Caco-2 (cell line): Measurements from ENCODE around the gene ACYP2. TPM values are rescaled to one million over a fixed set of nuclear protein-coding genes. Genes with fewer than 3 reads are reported as not detected.

Source experiments
- BruUV-seq: library from RNA; stranded (reverse); fragments of 400-500 nt; replicated peaks from 2 replicates; lab custom pipeline; 2021; lab: Mats Ljungman, UMichigan
- CTCF ChIA-PET: fragments of 300-600 bp; sonication (Branson Sonifier 250); formaldehyde crosslinking; loops from one replicate; lab custom pipeline; 2022; ENCODE audit warnings: antibody characterized with exemption; lab: Charles Lee
- POLR2A ChIA-PET: fragments of 300-600 bp; sonication (Branson Sonifier 250); formaldehyde crosslinking; loops from one replicate; lab custom pipeline; 2022; ENCODE audit warnings: antibody characterized with exemption; lab: Charles Lee
- DNase-seq, 2 experiments: peaks; one replicate each; pipeline versions ENCODE4 v3.0.0 to v3.0.0-alpha.2; 2020 to 2022
- H3K27me3 ChIP-seq: replicated peaks from 2 replicates; pipeline ENCODE4 v1.6.0; 2011; ENCODE audit warnings: low read length; ENCODE audit not compliant: control insufficient read depth, insufficient read depth
- H3K36me3 ChIP-seq: 2 replicates; pipeline ENCODE4 v1.5.1; 2011; ENCODE audit warnings: low read length; ENCODE audit not compliant: control insufficient read depth, insufficient read depth
- H3K4me1 ChIP-seq: fragments of 250-450 bp; sonication (Bioruptor Pico); 2 replicates; pipeline ENCODE4 v1.5.1; 2020; ENCODE audit warnings: mild to moderate bottlenecking
- H3K4me3 ChIP-seq: 2 replicates; pipeline ENCODE4 v1.5.1; 2011; ENCODE audit warnings: low read depth, mild to moderate bottlenecking, control low read depth, low read length
- H3K9me3 ChIP-seq: fragments of 250-450 bp; sonication (Bioruptor Pico); 2 replicates; pipeline ENCODE4 v1.5.1; 2020; ENCODE audit warnings: mild to moderate bottlenecking, moderate library complexity
- H3K27ac Mint-ChIP-seq: one replicate; pipeline ENCODE4 v1.8.0; 2022; ENCODE audit warnings: mixed read lengths; ENCODE audit not compliant: unreplicated experiment
- H3K27me3 Mint-ChIP-seq: one replicate; pipeline ENCODE4 v1.8.0; 2022; ENCODE audit warnings: mixed read lengths; ENCODE audit not compliant: insufficient read depth, unreplicated experiment
- H3K36me3 Mint-ChIP-seq: one replicate; pipeline ENCODE4 v1.8.0; 2022; ENCODE audit warnings: mild to moderate bottlenecking, mixed read lengths; ENCODE audit not compliant: insufficient read depth, unreplicated experiment
- H3K4me1 Mint-ChIP-seq: one replicate; pipeline ENCODE4 v1.8.0; 2022; ENCODE audit warnings: low read depth, mixed read lengths; ENCODE audit not compliant: unreplicated experiment
- H3K4me3 Mint-ChIP-seq: one replicate; pipeline ENCODE4 v1.8.0; 2022; ENCODE audit warnings: mild to moderate bottlenecking, moderate library complexity, mixed read lengths; ENCODE audit not compliant: unreplicated experiment
- H3K9me3 Mint-ChIP-seq: one replicate; pipeline ENCODE4 v1.8.0; 2022; ENCODE audit warnings: mixed read lengths; ENCODE audit not compliant: unreplicated experiment
- CTCF ChIP-seq, 2 experiments: fragments of 200-600 bp in 1 of 2; IDR thresholded peaks; 1 replicate in 1 of 2; 2 replicates in 1 of 2; pipeline versions ENCODE4 v1.5.1 to v1.8.0; 2011 to 2022; ENCODE audit warnings: antibody characterized with exemption in 1 of 2, control low read depth in 1 of 2, inconsistent platforms in 1 of 2, low read depth in 1 of 2, low read length in 1 of 2, mild to moderate bottlenecking in 1 of 2, moderate library complexity in 1 of 2; ENCODE audit not compliant: insufficient read depth in 1 of 2, severe bottlenecking in 1 of 2, unreplicated experiment in 1 of 2
- intact Hi-C: fragments of 100-400 bp; cut with micrococcal nuclease; formaldehyde crosslinking; loops from one replicate; pipeline ENCODE4 v1.10.0; 2022; ENCODE audit not compliant: unreplicated experiment
- total RNA-seq: library from RNA; stranded (reverse); gene quantifications from 2 replicates; pipeline ENCODE4 v1.2.3, GENCODE V29; 2022

The ACYP2 gene
- total RNA-seq, 1 experiment from 2014 or later = 4.1 TPM

GRCh38 chr2:54133056-54133455 lies 17.6 kb downstream of the ACYP2 start:
- H3K27me3 Mint-ChIP-seq = peaks cover 2% of the 10 kb centered on the region
- no peak overlapping the region for H3K27ac Mint-ChIP-seq
- Histone ChIP-seq H3K27me3 (no peaks in the 10 kb centered on the region), H3K36me3 (no peaks in the 10 kb centered on the region), H3K9me3 (no peaks in the 10 kb centered on the region), H3K4me1 (no peaks in the 10 kb centered on the region), H3K4me3 (no peak overlapping the region)
- H3K4me1 Mint-ChIP-seq = no peaks in the 10 kb centered on the region
- H3K4me3 Mint-ChIP-seq = no peak overlapping the region
- POLR2A ChIA-PET = no interaction called here
- CTCF ChIA-PET = interaction anchor here (0.6 kb wide), 1 partner anchor 19 kb away, joined by 8 read pairs; no protein-coding TSS in a partner anchor
- intact Hi-C loops = no loop called here
- H3K9me3 Mint-ChIP-seq = peaks cover 9% of the 10 kb centered on the region
- no TSS peak for BruUV-seq
- H3K36me3 Mint-ChIP-seq = no peaks in the 10 kb centered on the region
- no peak for DNase-seq
- TF ChIP-seq CTCF (IDR thresholded peaks at IDR 0.05; ENCODE audit: insufficient read depth in 1 of 2, low read depth in 1 of 2, low read length in 1 of 2, severe bottlenecking in 1 of 2, unreplicated experiment in 1 of 2) = no peak

GRCh38 chr2:54139210-54139609 lies 23.8 kb downstream of the ACYP2 start:
- no peak for TF ChIP-seq CTCF (IDR thresholded peaks at IDR 0.05; ENCODE audit: insufficient read depth in 1 of 2, low read depth in 1 of 2, low read length in 1 of 2, severe bottlenecking in 1 of 2, unreplicated experiment in 1 of 2)
- ChIA-PET POLR2A (no interaction called here), CTCF (no interaction called here)
- Histone ChIP-seq H3K4me1 (no peaks in the 10 kb centered on the region), H3K4me3 (no peak overlapping the region), H3K27me3 (no peaks in the 10 kb centered on the region), H3K9me3 (no peaks in the 10 kb centered on the region), H3K36me3 (no peaks in the 10 kb centered on the region)
- BruUV-seq = no TSS peak
- Mint-ChIP-seq H3K27me3 (peaks cover 2% of the 10 kb centered on the region), H3K4me3 (no peak overlapping the region), H3K27ac (no peak overlapping the region), H3K9me3 (peaks cover 9% of the 10 kb centered on the region), H3K36me3 (no peaks in the 10 kb centered on the region), H3K4me1 (no peaks in the 10 kb centered on the region)
- DNase-seq = no peak
- intact Hi-C loops = no loop called here

- Histone ChIP-seq H3K9me3 (no peaks in the 10 kb centered on the region), H3K27me3 (no peaks in the 10 kb centered on the region), H3K36me3 (no peaks in the 10 kb centered on the region), H3K4me3 (no peak overlapping the region), H3K4me1 (no peaks in the 10 kb centered on the region)
- H3K36me3 Mint-ChIP-seq = no peaks in the 10 kb centered on the region
- H3K27me3 Mint-ChIP-seq = peaks cover 4% of the 10 kb centered on the region
- BruUV-seq = no TSS peak
- ChIA-PET CTCF (no interaction called here), POLR2A (no interaction called here)
- no peak overlapping the region for H3K27ac Mint-ChIP-seq
- H3K4me1 Mint-ChIP-seq = no peaks in the 10 kb centered on the region
- intact Hi-C loops = no loop called here
- no peak for DNase-seq
- no peaks in the 10 kb centered on the region for H3K9me3 Mint-ChIP-seq
- no peak for TF ChIP-seq CTCF (IDR thresholded peaks at IDR 0.05; ENCODE audit: insufficient read depth in 1 of 2, low read depth in 1 of 2, low read length in 1 of 2, severe bottlenecking in 1 of 2, unreplicated experiment in 1 of 2)
- no peak overlapping the region for H3K4me3 Mint-ChIP-seq
These were observed 28.4 kb downstream of the ACYP2 start for GRCh38 chr2:54143780-54144179.
